Measurements from ENCODE around the gene LPIN3.

Gene LPIN3

DNA sequence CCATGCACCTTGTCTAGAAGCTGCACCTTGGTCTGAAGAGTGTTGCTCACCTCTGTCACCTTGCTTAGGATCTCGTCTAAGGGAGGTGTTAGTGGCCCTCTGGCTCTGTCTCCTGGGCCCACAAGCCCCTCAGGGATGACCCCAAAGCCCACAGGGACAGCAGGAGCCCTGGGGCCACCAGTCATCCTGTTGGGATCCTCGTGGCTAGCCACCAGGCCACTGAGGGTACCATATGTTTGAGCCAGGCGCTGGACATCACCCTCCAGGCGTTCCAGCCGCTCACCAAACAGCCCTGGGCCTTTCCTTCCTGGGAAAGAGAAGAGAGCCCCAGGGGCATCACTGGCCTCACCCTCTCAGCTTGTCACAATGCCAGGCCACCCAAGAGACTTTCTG is 22.1 kb downstream of the LPIN3 start:
- Histone ChIP-seq H3K9me3 (ENCODE audit: control insufficient read depth, insufficient read depth, low read length) (no peaks in the 10 kb centered on the region), H3K36me3 (ENCODE audit: insufficient read depth, low read length) (no peaks in the 10 kb centered on the region), H3K9ac (ENCODE audit: low read depth, low read length) (no peak overlapping the region), H3K4me1 (ENCODE audit: insufficient read depth, low read length) (no peaks in the 10 kb centered on the region)

DNA sequence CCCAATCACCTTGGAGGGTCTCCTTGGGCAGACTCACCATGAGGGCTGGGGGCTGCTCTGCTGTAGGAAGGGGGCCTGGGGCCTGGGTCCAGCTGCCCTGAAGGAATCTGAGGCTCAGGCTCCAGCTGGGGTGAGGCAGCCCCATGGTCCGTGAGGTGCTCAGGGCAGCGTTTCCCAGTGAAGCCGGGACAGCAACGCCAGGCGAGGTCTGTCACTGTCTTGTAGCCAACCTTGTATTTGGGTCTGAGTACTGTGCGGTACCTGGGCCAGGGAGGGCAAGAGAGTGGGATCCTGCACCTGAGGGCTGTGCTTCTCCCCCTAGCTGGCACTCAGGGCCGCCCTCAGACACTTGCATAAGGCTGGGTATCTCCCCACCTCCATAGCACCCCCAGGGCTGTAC is 23.0 kb downstream of the LPIN3 start:
- Histone ChIP-seq H3K9me3 (ENCODE audit: control insufficient read depth, insufficient read depth, low read length) (no peaks in the 10 kb centered on the region), H3K4me1 (ENCODE audit: insufficient read depth, low read length) (no peaks in the 10 kb centered on the region), H3K36me3 (ENCODE audit: insufficient read depth, low read length) (no peaks in the 10 kb centered on the region), H3K9ac (ENCODE audit: low read depth, low read length) (no peak overlapping the region)

DNA sequence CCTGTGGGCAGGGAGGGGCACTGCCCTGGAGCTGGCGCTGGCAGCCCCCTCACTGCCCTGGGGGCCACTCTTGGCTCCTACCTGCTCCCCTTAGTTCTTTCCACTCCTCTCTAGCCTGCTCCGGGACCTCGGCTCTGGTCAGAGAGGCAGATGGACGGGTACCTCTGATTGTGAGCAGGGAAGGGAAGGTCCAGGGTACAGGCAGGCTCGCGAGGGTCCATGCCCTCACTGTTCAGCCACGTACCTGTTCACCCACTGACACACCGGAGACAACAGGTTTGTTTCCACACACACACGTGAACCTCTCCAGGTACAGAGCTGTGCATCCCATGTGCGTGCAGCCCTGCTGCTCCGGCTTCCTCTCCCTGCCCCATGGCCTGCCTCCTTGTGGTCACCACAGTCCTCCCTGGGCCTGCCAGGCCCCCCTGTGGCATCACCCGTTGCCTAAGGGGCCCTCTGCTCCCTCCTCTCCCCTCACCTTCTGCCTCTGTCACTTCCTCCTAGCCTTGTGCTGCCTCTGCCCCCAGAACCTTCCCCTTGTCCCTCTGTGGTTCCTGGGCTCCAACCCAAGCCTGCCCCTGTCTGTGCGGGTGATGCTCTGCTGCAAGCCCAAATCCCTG is 23.7 kb downstream of the LPIN3 start:
- Histone ChIP-seq H3K36me3 (ENCODE audit: insufficient read depth, low read length) (no peaks in the 10 kb centered on the region), H3K9me3 (ENCODE audit: control insufficient read depth, insufficient read depth, low read length) (no peaks in the 10 kb centered on the region), H3K4me1 (ENCODE audit: insufficient read depth, low read length) (no peaks in the 10 kb centered on the region), H3K9ac (ENCODE audit: low read depth, low read length) (no peak overlapping the region)

DNA sequence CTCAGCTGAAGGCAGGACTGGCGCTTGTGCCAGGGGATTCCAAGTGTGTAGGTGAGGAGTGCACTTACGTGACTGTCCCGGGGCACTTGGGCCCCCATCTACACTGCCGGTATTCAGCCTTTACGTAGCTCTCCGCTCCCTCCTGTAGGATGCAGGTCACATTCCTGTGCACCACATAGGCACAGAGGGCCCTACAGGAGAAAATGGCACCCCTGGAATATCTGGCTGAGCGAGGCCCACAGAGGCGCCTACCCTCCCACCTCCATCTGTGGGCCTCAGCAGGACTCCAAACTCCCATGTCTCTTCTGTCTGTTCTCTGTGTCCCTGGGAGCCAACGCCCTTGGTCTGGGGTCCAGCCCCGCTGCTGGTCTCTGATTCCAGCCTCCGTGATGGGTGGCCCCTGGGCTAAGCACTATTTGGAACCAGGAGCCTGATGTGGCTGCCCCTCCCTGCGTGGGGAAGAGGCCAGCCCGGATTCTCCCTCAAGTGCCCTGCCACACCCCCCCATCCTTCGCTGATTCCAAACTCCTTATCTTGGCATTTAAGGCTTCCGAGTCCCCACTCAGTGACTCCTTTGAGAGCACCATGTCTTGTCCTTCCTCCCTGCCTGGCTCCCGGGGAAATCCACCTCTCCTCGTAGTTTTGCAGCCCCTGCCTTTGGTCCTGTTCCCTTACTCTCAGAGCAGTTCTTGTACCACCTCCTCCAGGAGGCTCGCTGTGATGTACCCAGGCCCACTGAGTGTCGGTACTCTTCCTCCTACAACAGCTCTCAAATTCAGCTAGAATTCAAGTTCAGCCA is 24.5 kb downstream of the LPIN3 start:
- no peaks in the 10 kb centered on the region for H3K9me3 ChIP-seq (ENCODE audit: control insufficient read depth, insufficient read depth, low read length)
- no peaks in the 10 kb centered on the region for H3K36me3 ChIP-seq (ENCODE audit: insufficient read depth, low read length)
- no peaks in the 10 kb centered on the region for H3K4me1 ChIP-seq (ENCODE audit: insufficient read depth, low read length)
- H3K9ac ChIP-seq (ENCODE audit: low read depth, low read length), result no peak overlapping the region

DNA sequence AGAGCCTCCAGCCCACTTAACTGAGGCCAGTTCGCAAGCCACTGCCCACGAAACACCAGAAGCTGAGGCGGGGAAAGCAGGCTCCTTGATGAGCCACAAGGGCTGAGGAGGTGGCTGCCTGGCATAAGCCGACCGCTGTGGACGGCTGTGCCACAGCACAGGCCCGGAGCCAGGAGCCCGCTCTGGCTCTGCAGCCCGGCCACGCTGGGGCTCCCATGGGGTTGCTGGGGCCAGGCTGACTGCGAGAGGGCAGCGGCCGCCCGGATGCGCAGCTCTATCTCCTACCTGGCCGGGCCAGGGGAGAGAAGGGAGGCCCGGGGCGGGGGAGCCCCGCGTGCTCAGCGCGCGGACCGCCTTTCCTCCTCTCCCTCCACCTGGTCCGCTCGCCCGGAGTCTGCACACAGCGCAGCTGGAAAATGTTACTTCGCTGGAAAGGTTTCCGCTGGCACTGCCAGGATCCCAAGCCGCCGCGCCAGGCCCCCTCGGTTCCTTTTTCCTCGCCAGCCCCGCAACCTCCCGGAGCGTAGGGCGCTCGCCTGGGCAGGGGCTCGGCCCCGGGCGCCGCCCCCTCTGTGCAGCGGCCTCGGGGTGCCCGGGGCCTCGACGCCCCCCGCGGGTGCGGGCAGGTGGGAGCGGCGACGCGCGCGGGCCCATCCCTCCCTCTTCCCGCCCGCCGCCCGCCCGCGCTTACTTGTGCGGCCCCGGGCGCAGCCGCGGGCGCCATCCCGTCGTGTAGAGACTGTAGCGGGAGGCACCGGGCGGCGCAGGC is 25.3 kb downstream of the LPIN3 start:
- no peaks in the 10 kb centered on the region for H3K4me1 ChIP-seq (ENCODE audit: insufficient read depth, low read length)
- no peaks in the 10 kb centered on the region for H3K36me3 ChIP-seq (ENCODE audit: insufficient read depth, low read length)
- H3K9me3 ChIP-seq (ENCODE audit: control insufficient read depth, insufficient read depth, low read length), result no peaks in the 10 kb centered on the region; the same call in 1 of the 2 replicates
- peak overlapping the region; percentile 45 for H3K9ac ChIP-seq (ENCODE audit: low read depth, low read length)

DNA sequence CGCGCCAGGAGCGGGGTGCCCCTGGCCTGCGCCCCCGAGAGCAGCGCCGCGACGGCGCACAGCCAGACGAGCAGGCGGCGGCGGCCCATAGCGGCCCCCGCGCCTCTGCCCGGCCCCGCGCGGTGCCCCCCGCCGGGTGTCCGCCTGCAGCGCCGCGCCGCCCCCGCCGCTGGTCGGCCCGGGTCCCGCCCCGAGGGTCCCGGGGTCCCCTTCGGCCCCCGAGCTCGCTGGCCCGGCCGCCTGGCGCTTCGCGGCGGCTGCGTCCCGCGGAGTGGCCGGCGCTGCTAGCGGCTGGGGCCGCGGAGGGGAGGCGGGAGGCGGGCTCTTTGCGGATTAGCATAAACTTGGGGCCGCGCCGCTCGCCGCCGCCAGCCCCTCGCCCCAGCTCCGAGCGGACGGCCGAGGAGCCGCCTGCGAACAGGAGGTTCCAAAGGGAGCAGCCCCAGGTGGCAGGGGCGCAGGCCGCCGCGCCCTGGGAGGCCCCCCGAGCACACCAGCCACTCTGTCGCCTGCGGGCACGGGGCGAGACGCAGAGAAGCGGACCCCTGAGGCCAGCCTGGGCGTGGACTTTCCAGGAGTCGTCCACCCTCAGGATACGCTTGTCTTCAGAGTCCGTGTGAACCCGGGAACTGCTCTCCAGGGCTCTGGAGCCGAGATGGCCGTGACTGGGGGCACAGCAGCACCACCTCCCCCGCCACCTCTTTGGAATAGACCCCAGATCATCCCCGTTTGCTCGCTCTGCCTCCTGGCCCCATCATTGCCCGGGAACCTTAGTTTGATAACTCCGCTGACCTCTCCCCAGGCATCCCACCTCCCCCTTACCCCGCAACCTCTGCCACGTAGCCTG is 26.1 kb downstream of the LPIN3 start, which contains the start of gene EMILIN3:
EMILIN3 (minus strand) TSS at position 273 of the 847 bp plus-strand sequence; CDS start at position 89, 184 bp downstream.
- Histone ChIP-seq H3K4me1 (ENCODE audit: insufficient read depth, low read length) (no peaks in the 10 kb centered on the region), H3K36me3 (ENCODE audit: insufficient read depth, low read length) (no peaks in the 10 kb centered on the region), H3K9me3 (ENCODE audit: control insufficient read depth, insufficient read depth, low read length) (no peaks in the 10 kb centered on the region; the same call in 1 of the 2 replicates), H3K9ac (ENCODE audit: low read depth, low read length) (peak within 1 kb of the TSS; percentile 75)

DNA sequence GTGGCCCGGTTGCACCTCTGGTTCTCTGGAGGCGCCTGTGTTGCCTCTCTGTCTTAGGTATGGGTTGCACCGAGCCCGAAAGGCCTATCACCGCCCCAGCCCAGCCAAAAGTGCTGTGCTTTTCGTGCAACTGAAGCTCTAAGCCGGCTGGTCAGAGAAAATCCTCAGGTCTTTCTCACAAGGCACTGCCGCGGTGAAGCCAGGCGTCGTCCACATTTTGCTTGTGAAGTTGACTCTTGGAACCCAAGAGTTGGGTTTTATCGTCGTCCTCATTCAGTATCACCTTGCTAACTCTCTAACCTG is 26.7 kb downstream of the LPIN3 start:
- Histone ChIP-seq H3K9ac (ENCODE audit: low read depth, low read length) (peak overlapping the region; percentile 75; the same call in 1 of the 2 replicates), H3K4me1 (ENCODE audit: insufficient read depth, low read length) (no peaks in the 10 kb centered on the region), H3K9me3 (ENCODE audit: control insufficient read depth, insufficient read depth, low read length) (no peaks in the 10 kb centered on the region; the same call in 1 of the 2 replicates), H3K36me3 (ENCODE audit: insufficient read depth, low read length) (no peaks in the 10 kb centered on the region)

DNA sequence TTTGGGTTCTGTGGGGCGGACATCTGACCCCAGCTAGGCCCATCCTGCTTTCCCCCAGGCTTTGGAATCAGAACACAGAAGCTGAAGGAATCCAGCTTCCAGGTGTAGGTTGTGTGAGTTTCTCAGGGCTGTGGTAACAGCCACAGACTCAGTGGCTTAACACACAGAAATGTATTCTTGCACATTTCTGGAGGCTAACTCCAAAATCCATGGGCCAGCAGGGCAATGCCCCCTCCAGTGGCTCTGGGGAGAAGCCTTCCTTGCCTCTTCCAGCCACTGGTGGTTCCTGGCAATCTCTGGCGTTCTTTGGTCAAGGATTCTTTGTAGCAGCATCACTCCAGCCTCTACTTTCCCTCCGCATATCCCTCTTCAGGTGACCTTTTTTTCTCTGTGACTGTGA is 27.3 kb downstream of the LPIN3 start:
- Histone ChIP-seq H3K9ac (ENCODE audit: low read depth, low read length) (no peak overlapping the region), H3K4me1 (ENCODE audit: insufficient read depth, low read length) (no peaks in the 10 kb centered on the region), H3K36me3 (ENCODE audit: insufficient read depth, low read length) (no peaks in the 10 kb centered on the region), H3K9me3 (ENCODE audit: control insufficient read depth, insufficient read depth, low read length) (no peaks in the 10 kb centered on the region; the same call in 1 of the 2 replicates)

DNA sequence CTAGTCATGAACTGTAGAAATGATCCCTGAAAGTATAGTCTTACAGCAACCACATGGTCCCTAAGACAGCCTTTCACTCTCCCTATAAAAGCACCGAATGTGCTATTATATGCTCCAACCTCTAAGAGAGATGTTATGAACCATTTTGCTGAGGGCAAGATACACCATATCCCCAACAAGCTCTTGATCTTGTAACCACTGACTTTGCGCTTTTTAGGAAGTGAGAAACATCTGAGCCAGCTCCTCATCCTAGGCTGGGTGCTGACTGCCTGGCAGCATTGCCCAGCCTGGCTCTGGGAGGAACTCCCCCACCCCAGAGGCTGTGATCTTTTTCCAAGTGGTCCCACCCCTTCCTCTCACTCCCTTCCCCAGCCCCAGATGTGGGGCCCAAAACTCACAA is 29.1 kb downstream of the LPIN3 start:
- no peaks in the 10 kb centered on the region for H3K36me3 ChIP-seq (ENCODE audit: insufficient read depth, low read length)
- no peaks in the 10 kb centered on the region; the same call in 1 of the 2 replicates for H3K9me3 ChIP-seq (ENCODE audit: control insufficient read depth, insufficient read depth, low read length)
- no peak overlapping the region for H3K9ac ChIP-seq (ENCODE audit: low read depth, low read length)
- H3K4me1 ChIP-seq (ENCODE audit: insufficient read depth, low read length), result no peaks in the 10 kb centered on the region

DNA sequence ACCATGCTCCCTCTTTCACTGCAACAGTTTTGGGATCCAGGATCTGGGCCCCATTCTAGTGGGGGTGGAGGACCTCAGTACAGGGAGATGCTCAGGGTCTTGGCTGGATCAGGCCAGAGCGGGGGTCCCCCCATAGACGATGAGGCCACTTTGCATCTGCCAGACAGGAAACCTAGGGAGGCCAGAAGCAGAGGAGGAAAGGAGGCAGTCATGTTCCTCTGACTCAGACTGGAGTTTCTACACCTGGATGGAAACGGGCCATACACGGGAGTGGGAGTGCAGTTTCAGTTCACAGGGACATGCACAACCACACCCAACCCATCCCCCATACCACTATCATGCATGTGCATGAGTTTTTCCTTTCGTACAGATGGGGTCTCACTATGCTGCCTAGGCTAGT is 29.6 kb downstream of the LPIN3 start:
- no peaks in the 10 kb centered on the region; the same call in 1 of the 2 replicates for H3K9me3 ChIP-seq (ENCODE audit: control insufficient read depth, insufficient read depth, low read length)
- no peaks in the 10 kb centered on the region for H3K4me1 ChIP-seq (ENCODE audit: insufficient read depth, low read length)
- no peak overlapping the region for H3K9ac ChIP-seq (ENCODE audit: low read depth, low read length)
- no peaks in the 10 kb centered on the region for H3K36me3 ChIP-seq (ENCODE audit: insufficient read depth, low read length)

DNA sequence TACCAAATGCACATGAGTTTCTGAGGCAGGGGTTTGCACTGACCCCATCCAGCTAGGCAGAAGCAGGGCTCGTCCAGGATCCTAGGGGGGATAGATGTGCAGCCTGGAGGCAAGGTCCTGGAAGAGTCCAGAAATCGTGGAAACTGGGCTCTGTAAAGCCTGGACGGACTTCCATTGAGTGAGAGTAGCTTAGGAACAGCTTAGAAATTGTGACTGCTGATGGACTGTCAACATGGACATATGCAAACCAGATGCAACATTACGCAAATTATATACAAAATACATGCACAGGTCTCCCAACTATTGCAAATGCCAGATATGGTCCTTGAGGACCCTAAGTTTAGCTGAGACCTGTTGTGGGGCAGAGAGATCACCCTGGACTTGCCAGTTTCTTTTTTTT is 30.8 kb downstream of the LPIN3 start:
- Histone ChIP-seq H3K9me3 (ENCODE audit: control insufficient read depth, insufficient read depth, low read length) (no peaks in the 10 kb centered on the region; the same call in 1 of the 2 replicates), H3K36me3 (ENCODE audit: insufficient read depth, low read length) (no peaks in the 10 kb centered on the region), H3K4me1 (ENCODE audit: insufficient read depth, low read length) (no peaks in the 10 kb centered on the region; the same call in 1 of the 2 replicates), H3K9ac (ENCODE audit: low read depth, low read length) (no peak overlapping the region)

DNA sequence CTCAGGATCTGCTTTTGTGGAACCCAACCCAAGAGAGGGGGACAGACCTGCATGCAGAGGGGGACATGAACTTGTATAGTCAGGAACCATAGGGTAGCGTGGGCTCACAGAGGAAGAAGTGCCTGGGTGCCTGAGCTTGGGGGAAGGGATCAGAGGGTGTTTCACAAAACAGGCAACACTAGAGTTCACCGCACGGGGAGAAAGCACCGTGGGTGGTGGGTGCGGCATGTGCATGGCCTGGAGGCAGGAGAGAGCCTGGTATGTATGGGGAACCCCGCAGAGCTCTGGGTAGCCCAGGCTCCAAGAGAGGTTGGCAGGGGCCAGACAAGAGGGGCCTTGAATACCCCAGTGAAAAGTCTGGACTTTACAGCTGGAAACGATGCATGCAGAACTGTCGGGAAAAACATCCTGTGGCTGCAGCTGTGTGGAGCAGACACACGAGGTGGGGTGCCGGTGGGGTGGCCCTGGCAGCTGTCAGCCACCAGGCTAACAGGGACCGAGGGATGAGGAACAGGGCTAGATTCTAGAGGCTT is 32.7 kb downstream of the LPIN3 start:
- Histone ChIP-seq H3K9ac (ENCODE audit: low read depth, low read length) (no peak overlapping the region), H3K9me3 (ENCODE audit: control insufficient read depth, insufficient read depth, low read length) (no peaks in the 10 kb centered on the region; the same call in 1 of the 2 replicates), H3K4me1 (ENCODE audit: insufficient read depth, low read length) (no peaks in the 10 kb centered on the region; the same call in 1 of the 2 replicates), H3K36me3 (ENCODE audit: insufficient read depth, low read length) (no peaks in the 10 kb centered on the region)

DNA sequence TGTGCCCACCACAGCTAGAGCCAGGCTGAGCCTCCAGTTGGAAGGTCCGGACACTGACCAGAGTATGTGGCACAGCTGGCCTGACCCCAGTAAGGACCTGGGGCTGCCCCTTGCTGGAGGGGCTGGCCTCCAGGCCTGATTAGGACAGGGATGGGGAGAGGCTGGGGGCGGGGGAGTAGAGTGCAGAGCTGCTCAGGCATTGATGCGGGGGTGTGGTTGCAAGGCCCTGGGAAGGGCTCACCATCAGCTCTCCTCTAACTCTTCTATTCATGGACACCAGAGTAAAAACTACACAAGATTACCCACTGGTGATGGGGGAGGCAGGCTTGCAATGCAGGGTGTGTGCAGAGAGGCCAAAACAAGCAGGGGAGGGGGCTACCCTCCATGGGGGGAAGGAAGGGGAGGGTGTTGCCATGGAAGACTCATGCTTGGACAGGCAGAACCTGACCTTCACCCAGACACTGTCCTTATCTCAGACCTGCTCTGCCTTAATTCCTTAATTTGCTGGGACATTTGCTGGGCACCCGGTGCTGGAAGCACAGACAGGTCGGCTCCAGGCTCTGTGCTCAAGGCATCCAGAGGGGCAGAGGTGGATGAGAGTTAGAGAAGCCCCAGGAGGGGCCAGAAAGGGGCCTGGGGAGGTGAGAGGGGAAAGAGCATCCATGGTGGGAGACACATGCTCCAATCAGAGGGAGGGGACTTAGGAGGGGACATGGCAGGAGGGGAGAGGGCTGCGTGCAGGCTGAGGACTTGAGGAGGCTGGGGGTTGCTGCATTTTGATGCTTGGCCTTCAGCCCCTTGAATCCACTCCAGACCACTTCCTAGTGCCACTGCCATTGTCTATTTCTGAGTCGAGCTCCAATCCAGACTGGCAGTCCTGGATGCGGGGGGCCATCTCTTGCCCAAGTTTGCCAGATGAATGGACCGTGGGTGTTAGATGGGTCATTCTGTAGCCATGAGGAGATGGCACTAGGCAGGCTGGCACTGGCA is 33.6 kb downstream of the LPIN3 start:
- Histone ChIP-seq H3K36me3 (ENCODE audit: insufficient read depth, low read length) (no peaks in the 10 kb centered on the region), H3K9ac (ENCODE audit: low read depth, low read length) (no peak overlapping the region), H3K4me1 (ENCODE audit: insufficient read depth, low read length) (no peaks in the 10 kb centered on the region; the same call in 1 of the 2 replicates), H3K9me3 (ENCODE audit: control insufficient read depth, insufficient read depth, low read length) (no peaks in the 10 kb centered on the region; the same call in 1 of the 2 replicates)

All from ES-I3 (cell line).